Glutamatergic neuron (in vitro differentiated cells): ENCODE measurements around the gene LGMN. TPM values are rescaled to one million over a fixed set of nuclear protein-coding genes. Genes with fewer than 3 reads are reported as not detected.

ENCODE experiments used
- DNase-seq: peaks from one replicate; pipeline ENCODE4 v3.0.0; 2022
- H3K27ac Mint-ChIP-seq: one replicate; pipeline ENCODE4 v1.8.0; 2020; ENCODE audit warnings: mild to moderate bottlenecking, mixed read lengths, inconsistent platforms; ENCODE audit not compliant: unreplicated experiment
- H3K27me3 Mint-ChIP-seq: one replicate; pipeline ENCODE4 v1.8.0; 2020; ENCODE audit warnings: mild to moderate bottlenecking, moderate library complexity, mixed read lengths, inconsistent platforms; ENCODE audit not compliant: unreplicated experiment
- H3K36me3 Mint-ChIP-seq: one replicate; pipeline ENCODE4 v1.8.0; 2020; ENCODE audit warnings: mild to moderate bottlenecking, mixed read lengths, inconsistent platforms; ENCODE audit not compliant: unreplicated experiment
- H3K4me1 Mint-ChIP-seq: one replicate; pipeline ENCODE4 v1.8.0; 2020; ENCODE audit warnings: mild to moderate bottlenecking, low read depth, mixed read lengths, inconsistent platforms; ENCODE audit not compliant: unreplicated experiment
- H3K4me3 Mint-ChIP-seq: one replicate; pipeline ENCODE4 v1.8.0; 2020; ENCODE audit warnings: mild to moderate bottlenecking, mixed read lengths, inconsistent platforms; ENCODE audit not compliant: unreplicated experiment
- H3K9me3 Mint-ChIP-seq: one replicate; pipeline ENCODE4 v1.8.0; 2020; ENCODE audit warnings: mild to moderate bottlenecking, moderate library complexity, mixed read lengths, inconsistent platforms; ENCODE audit not compliant: unreplicated experiment
- total RNA-seq: library from RNA; stranded (reverse); fragmentation: NEBNext Ultra II Directional; extraction: Animal tissue kit (Norgen Biotek cat#: 25700); gene quantifications from one replicate; pipeline ENCODE4 v1.2.1, GENCODE V29; 2021; ENCODE audit not compliant: unreplicated experiment
- TF ChIP-seq, protein P1 (sequence below): fragments of 200-600 bp; sonication (generic); IDR thresholded peaks from one replicate; pipeline ENCODE4 v1.5.0; 2021; ENCODE audit not compliant: partially characterized antibody, unreplicated experiment

Gene LGMN
- total RNA-seq, 1 donor from 2014 or later, result 36.9 TPM

DNA sequence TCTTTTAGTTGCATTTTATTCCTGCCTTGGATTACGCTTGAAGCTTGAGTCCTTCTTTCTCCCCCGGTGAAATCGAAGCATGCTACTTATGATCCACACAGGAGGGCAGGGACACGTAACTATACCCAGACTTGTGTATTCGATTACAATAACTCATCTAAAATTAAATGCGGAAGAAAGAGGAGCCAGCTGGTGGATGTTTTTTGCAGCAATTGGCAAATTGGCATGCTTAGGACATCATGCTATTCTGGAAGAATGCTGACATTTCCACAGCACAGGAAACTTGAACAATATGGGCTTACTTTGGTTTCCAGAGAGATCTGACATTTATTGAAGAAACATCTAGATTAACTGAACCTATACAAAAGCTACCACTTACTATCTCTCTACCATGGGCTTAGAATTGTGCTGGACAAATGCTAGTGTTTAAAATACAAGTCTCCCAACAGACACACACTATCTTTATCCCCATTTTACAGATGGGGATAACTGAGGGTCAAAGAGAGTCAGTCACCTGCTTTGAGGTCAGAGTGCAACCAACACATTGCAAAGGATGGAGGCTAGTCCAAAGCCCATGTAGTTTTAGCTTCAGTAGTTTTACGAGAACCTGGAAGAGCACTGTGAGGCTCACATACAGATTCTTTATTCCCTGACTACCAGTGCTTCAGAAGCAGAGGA, 36.3 kb downstream of the LGMN start:
- Mint-ChIP-seq H3K27me3 (no peaks in the 10 kb centered on the region), H3K4me3 (no peak overlapping the region), H3K4me1 (peaks cover 2% of the 10 kb centered on the region), H3K36me3 (peaks cover 4% of the 10 kb centered on the region), H3K27ac (no peak overlapping the region), H3K9me3 (peaks cover 3% of the 10 kb centered on the region)
- TF ChIP-seq, protein P1, sequence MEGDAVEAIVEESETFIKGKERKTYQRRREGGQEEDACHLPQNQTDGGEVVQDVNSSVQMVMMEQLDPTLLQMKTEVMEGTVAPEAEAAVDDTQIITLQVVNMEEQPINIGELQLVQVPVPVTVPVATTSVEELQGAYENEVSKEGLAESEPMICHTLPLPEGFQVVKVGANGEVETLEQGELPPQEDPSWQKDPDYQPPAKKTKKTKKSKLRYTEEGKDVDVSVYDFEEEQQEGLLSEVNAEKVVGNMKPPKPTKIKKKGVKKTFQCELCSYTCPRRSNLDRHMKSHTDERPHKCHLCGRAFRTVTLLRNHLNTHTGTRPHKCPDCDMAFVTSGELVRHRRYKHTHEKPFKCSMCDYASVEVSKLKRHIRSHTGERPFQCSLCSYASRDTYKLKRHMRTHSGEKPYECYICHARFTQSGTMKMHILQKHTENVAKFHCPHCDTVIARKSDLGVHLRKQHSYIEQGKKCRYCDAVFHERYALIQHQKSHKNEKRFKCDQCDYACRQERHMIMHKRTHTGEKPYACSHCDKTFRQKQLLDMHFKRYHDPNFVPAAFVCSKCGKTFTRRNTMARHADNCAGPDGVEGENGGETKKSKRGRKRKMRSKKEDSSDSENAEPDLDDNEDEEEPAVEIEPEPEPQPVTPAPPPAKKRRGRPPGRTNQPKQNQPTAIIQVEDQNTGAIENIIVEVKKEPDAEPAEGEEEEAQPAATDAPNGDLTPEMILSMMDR, result no peak
- DNase-seq, result no peak

GRCh38 chr14:92710001-92710341, 38.5 kb downstream of the LGMN start:
- no peak overlapping the region for H3K27ac Mint-ChIP-seq

GRCh38 chr14:92709340-92710000, 39.0 kb downstream of the LGMN start:
- H3K27ac Mint-ChIP-seq, result no peak overlapping the region
- no peak overlapping the region for H3K4me3 Mint-ChIP-seq
- H3K9me3 Mint-ChIP-seq, result peaks cover 1% of the 10 kb centered on the region
- peaks cover 3% of the 10 kb centered on the region for H3K27me3 Mint-ChIP-seq
- peaks cover 4% of the 10 kb centered on the region for H3K36me3 Mint-ChIP-seq
- no peaks in the 10 kb centered on the region for H3K4me1 Mint-ChIP-seq
- TF ChIP-seq, protein P1, result no peak
- no peak for DNase-seq

More at GRCh38 chr14:92710001-92710341, 38.5 kb downstream of the LGMN start:
- TF ChIP-seq, protein P1, result no peak
- peaks cover under 1% of the 10 kb centered on the region for H3K27me3 Mint-ChIP-seq
- no peak overlapping the region for H3K4me3 Mint-ChIP-seq
- no peak for DNase-seq
- no peaks in the 10 kb centered on the region for H3K4me1 Mint-ChIP-seq
- H3K36me3 Mint-ChIP-seq, result peaks cover 4% of the 10 kb centered on the region
- H3K9me3 Mint-ChIP-seq, result peaks cover 1% of the 10 kb centered on the region

GRCh38 chr14:92706386-92706785, 42.0 kb downstream of the LGMN start:
- Mint-ChIP-seq H3K36me3 (peaks cover 4% of the 10 kb centered on the region), H3K4me3 (no peak overlapping the region), H3K27ac (no peak overlapping the region), H3K4me1 (no peaks in the 10 kb centered on the region), H3K27me3 (peaks cover 3% of the 10 kb centered on the region), H3K9me3 (peaks cover 4% of the 10 kb centered on the region)
- TF ChIP-seq, protein P1, result no peak
- DNase-seq, result no peak

GRCh38 chr14:92704821-92705220, 43.6 kb downstream of the LGMN start:
- TF ChIP-seq, protein P1, result no peak
- Mint-ChIP-seq H3K4me3 (no peak overlapping the region), H3K36me3 (peaks cover 4% of the 10 kb centered on the region), H3K27me3 (peaks cover 3% of the 10 kb centered on the region), H3K27ac (no peak overlapping the region), H3K9me3 (peaks cover 4% of the 10 kb centered on the region), H3K4me1 (no peaks in the 10 kb centered on the region)
- DNase-seq, result no peak
